MCF 10A (cell line): Measurements from ENCODE around the gene RIT1. TPM values are rescaled to one million over a fixed set of nuclear protein-coding genes. Genes with fewer than 3 reads are reported as not detected.

ENCODE experiments used
- Bru-seq: library from RNA; stranded (reverse); fragments of 400-500 nt; gene quantifications from one replicate; lab custom pipeline; 2021; lab: Mats Ljungman, UMichigan
- BruChase-seq, 2 experiments: library from RNA; stranded (reverse); fragments of 400-500 nt; gene quantifications; one replicate each; lab custom pipeline; 2021; lab: Mats Ljungman, UMichigan
- BruUV-seq: library from RNA; stranded (reverse); fragments of 400-500 nt; replicated peaks from 2 replicates; lab custom pipeline; 2021; lab: Mats Ljungman, UMichigan
- CTCF ChIA-PET: fragments of 300-600 bp; sonication (Branson Sonifier 250); formaldehyde crosslinking; extraction: SDS; loops from one replicate; lab custom pipeline; 2021; ENCODE audit warnings: antibody characterized with exemption, inconsistent platforms; lab: Yijun Ruan, JAX
- POLR2A ChIA-PET: fragments of 300-600, 350-650 bp; sonication (Branson Sonifier 250); formaldehyde crosslinking; extraction: SDS; loops from one replicate; lab custom pipeline; 2020; ENCODE audit warnings: antibody characterized with exemption, inconsistent platforms; lab: Yijun Ruan, JAX
- DNase-seq: peaks from one replicate; pipeline ENCODE4 v3.0.0-alpha.2; 2018; ENCODE audit not compliant: unreplicated experiment
- H3K27ac Mint-ChIP-seq: one replicate; pipeline ENCODE4 v1.8.0; 2022; ENCODE audit warnings: mild to moderate bottlenecking, low read depth, mixed read lengths; ENCODE audit not compliant: unreplicated experiment
- H3K27me3 Mint-ChIP-seq: one replicate; pipeline ENCODE4 v1.8.0; 2022; ENCODE audit warnings: mixed read lengths; ENCODE audit not compliant: insufficient read depth, unreplicated experiment
- H3K36me3 Mint-ChIP-seq: one replicate; pipeline ENCODE4 v1.8.0; 2022; ENCODE audit warnings: mild to moderate bottlenecking, moderate library complexity, mixed read lengths; ENCODE audit not compliant: insufficient read depth, unreplicated experiment
- H3K4me1 Mint-ChIP-seq: one replicate; pipeline ENCODE4 v1.8.0; 2022; ENCODE audit warnings: mixed read lengths; ENCODE audit not compliant: insufficient read depth, unreplicated experiment
- H3K4me3 Mint-ChIP-seq: one replicate; pipeline ENCODE4 v1.8.0; 2022; ENCODE audit warnings: mild to moderate bottlenecking, moderate library complexity, mixed read lengths; ENCODE audit not compliant: unreplicated experiment
- H3K9me3 Mint-ChIP-seq: one replicate; pipeline ENCODE4 v1.8.0; 2022; ENCODE audit warnings: mixed read lengths; ENCODE audit not compliant: unreplicated experiment
- intact Hi-C: fragments of 100-400 bp; cut with micrococcal nuclease; formaldehyde crosslinking; loops from 2 replicates; pipeline ENCODE4 v1.14.1; 2022
- long read RNA-seq: library from polyadenylated mRNA; stranded (forward); transcript quantifications from one replicate; pipeline ENCODE4 v2.0.0, GENCODE V29; 2022
- total RNA-seq: library from RNA; stranded (reverse); gene quantifications from 2 replicates; pipeline ENCODE4 v1.2.3, GENCODE V29; 2022
- TF ChIP-seq, protein P1 (sequence below): fragments of 200-600 bp; IDR thresholded peaks from one replicate; pipeline ENCODE4 v1.8.0; 2022; ENCODE audit warnings: antibody characterized with exemption, mild to moderate bottlenecking; ENCODE audit not compliant: unreplicated experiment

RIT1 gene, protein sequence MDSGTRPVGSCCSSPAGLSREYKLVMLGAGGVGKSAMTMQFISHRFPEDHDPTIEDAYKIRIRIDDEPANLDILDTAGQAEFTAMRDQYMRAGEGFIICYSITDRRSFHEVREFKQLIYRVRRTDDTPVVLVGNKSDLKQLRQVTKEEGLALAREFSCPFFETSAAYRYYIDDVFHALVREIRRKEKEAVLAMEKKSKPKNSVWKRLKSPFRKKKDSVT
- total RNA-seq (36.2 and 43.1 TPM in 2 replicates), Bru-seq, nascent RNA (percentile 89 among the genes with signal in this experiment), BruChase-seq, experiment 1, labeled RNA remaining after a 6-hour chase (percentile 93 among the genes with signal in this experiment), BruChase-seq, experiment 2, labeled RNA remaining after a 2-hour chase (percentile 96 among the genes with signal in this experiment)
- long read RNA-seq, transcript RIT1-202 (6 exons, 3,445 nt) = major isoform, 20 of 23 reads
- long read RNA-seq, partial matches to known transcripts = 0 of 23 reads
- long read RNA-seq, other reads (novel, unspliced or antisense) = 1 of 23 reads

DNA sequence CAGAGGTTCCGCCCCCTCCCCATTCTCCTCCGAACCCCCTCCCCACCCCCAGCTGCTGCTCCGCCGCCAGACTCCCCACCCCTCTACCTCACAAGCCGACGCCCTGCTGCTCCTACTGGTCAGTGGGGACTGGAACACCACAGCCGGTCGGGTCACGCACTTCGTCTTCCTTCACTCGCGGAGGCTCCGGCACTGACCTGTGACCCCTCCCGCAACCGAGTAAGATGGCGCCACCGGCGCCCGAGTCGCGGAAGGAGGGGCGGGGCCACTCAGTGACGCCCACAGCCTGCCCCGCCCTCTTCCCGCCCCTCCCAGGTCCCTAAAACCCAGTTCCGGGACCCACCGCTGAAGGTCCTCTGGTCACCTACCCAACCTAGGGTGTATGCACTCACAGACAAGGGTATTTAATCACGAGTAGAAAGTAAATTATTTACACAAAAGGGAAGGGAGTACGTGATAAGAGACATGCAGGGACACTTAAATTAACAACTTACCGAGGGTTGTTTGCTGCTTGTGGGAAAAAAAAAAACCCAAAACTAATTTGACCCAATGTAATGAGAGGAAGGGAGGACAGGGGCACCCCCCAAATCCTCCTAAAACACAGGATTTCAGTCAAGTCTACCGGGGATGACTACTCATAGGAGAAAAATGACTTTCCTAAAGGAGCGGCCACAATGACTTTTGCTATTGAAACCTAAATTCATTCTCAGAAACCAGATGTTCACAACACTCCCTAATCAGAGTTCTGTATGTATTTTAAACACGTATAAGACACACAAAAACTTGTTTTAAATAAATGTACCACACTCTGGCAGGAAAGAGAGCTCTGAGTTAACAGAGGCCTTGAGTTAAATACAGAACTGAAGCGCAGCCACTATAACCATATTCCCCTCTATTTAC is at the start of gene RIT1:
RIT1 (minus strand) TSS at position 194 of the 900 bp plus-strand sequence. CDS start 588 bp downstream, outside the sequence.
- BruUV-seq = no TSS peak
- H3K36me3 Mint-ChIP-seq = peaks cover 38% of the 10 kb centered on the region
- DNase-seq = peak; percentile 88
- ChIA-PET CTCF (interaction anchor here (0.6 to 1.2 kb wide), 4 partner anchors 16 to 217 kb away, joined by 3 to 5 read pairs (median 3); partner anchors contain the start of gene ARHGEF2), POLR2A (interaction anchor here (0.9 to 15.2 kb wide), 10 partner anchors 10 to 67 kb away, joined by 3 to 203 read pairs (median 4); partner anchors contain the start of genes ARHGEF2, GON4L and KHDC4)
- intact Hi-C loops = loop anchor here (5.0 kb wide), 1 partner anchor 54 kb away; the partner anchor contains the start of genes GON4L and SYT11
- peak within 1 kb of the TSS; percentile 87 for H3K4me3 Mint-ChIP-seq
- no peaks in the 10 kb centered on the region for H3K9me3 Mint-ChIP-seq
- TF ChIP-seq, protein P1, sequence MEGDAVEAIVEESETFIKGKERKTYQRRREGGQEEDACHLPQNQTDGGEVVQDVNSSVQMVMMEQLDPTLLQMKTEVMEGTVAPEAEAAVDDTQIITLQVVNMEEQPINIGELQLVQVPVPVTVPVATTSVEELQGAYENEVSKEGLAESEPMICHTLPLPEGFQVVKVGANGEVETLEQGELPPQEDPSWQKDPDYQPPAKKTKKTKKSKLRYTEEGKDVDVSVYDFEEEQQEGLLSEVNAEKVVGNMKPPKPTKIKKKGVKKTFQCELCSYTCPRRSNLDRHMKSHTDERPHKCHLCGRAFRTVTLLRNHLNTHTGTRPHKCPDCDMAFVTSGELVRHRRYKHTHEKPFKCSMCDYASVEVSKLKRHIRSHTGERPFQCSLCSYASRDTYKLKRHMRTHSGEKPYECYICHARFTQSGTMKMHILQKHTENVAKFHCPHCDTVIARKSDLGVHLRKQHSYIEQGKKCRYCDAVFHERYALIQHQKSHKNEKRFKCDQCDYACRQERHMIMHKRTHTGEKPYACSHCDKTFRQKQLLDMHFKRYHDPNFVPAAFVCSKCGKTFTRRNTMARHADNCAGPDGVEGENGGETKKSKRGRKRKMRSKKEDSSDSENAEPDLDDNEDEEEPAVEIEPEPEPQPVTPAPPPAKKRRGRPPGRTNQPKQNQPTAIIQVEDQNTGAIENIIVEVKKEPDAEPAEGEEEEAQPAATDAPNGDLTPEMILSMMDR = no peak
- H3K4me1 Mint-ChIP-seq = peaks cover 20% of the 10 kb centered on the region
- peak within 1 kb of the TSS; percentile 96 for H3K27ac Mint-ChIP-seq
- no peaks in the 10 kb centered on the region for H3K27me3 Mint-ChIP-seq

DNA sequence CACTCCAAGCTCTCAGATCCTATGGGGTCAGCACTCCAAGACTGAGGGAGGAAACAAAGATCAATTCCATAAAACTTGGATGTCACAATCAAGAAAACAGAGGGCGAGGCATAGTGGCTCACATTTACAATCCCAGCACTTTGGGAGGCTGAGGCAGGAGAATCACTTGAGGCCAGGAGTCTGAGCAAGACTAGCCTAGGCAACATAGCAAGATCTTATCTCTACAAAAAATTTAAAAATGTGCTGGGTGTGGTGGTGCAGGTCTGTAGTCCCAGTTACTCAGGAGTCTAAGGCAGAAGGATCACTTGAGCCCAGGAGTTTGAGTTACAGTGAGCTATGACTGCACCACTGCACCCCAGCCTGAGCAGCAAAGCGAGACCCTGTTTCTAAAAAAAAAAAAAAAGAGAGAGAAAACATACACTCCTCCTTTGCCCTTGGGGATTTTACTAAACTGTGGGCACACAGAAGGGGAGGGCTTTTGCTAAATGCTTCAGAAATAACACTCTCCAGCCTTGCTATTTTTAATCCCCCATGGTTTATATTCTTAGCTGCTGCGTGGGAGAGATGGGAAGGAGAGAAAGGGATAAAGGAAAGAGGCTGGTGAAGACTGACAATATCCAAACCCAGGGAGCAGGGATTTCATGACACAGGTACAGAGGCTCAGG is 49.1 kb upstream of the RIT1 start:
- CTCF ChIA-PET = interaction anchor here (0.7 to 5.6 kb wide), 10 partner anchors 17 to 136 kb away, joined by 3 to 73 read pairs (median 4); partner anchors contain the start of gene ARHGEF2
- intact Hi-C loops = no loop called here
- Mint-ChIP-seq H3K9me3 (no peaks in the 10 kb centered on the region), H3K4me1 (peaks cover 40% of the 10 kb centered on the region), H3K36me3 (peaks cover 97% of the 10 kb centered on the region), H3K27me3 (no peaks in the 10 kb centered on the region), H3K4me3 (peak overlapping the region; percentile 28), H3K27ac (peak overlapping the region; percentile 98)
- peak; percentile 22 for DNase-seq
- POLR2A ChIA-PET = interaction anchor here (0.6 to 11.4 kb wide), 6 partner anchors 11 to 38 kb away, joined by 3 to 259 read pairs (median 34); partner anchors contain the start of genes ARHGEF2, KHDC4 and RXFP4
- no TSS peak for BruUV-seq
- TF ChIP-seq, protein P1 = no peak

DNA sequence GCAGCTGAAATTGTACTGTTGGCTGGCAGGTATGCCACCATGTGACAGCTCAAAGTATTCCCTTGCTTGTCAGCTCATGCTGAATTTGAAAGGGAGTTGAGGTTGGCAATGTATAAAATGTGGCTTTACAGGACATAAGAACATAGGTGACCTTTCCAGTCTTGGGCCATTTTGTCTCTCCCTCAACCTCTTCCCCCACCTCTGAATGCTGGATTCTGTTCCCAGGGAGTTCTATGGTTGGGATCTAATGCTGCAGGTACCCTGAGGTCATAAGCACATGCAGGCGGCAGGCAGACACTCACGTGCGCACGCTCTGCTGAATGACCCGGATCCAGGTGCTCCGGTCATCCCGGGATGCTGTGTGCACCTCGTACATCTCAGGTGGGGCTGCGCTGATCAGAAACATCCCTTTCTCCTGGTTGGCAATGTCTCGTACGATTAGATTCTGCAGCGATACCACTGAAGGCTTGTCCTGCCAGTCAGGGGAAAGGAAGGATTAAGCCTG is 46.3 kb upstream of the RIT1 start:
- CTCF ChIA-PET = interaction anchor here (0.6 to 4.6 kb wide), 9 partner anchors 9 to 248 kb away, joined by 3 to 41 read pairs (median 4); no protein-coding TSS in a partner anchor
- Mint-ChIP-seq H3K36me3 (peaks cover 100% of the 10 kb centered on the region), H3K4me1 (peaks cover 29% of the 10 kb centered on the region), H3K27ac (no peak overlapping the region), H3K27me3 (no peaks in the 10 kb centered on the region), H3K9me3 (no peaks in the 10 kb centered on the region), H3K4me3 (no peak overlapping the region)
- intact Hi-C loops = loop anchor here (2.0 kb wide), 1 partner anchor 15 kb away; no protein-coding TSS in a partner anchor
- POLR2A ChIA-PET = interaction anchor here (1.0 to 2.8 kb wide), 8 partner anchors 9 to 26 kb away, joined by 3 to 20 read pairs (median 4); partner anchors contain the start of genes ARHGEF2 and KHDC4
- TF ChIP-seq, protein P1 = no peak
- BruUV-seq = no TSS peak
- DNase-seq = no peak
